Mesenchymal stem cell (in vitro differentiated cells and primary cell): ENCODE results near the gene PLAGL1. TPM values are rescaled to one million over a fixed set of nuclear protein-coding genes. Genes with fewer than 3 reads are reported as not detected.

Experiments used
- DNase-seq: peaks from one replicate; pipeline ENCODE4 v3.0.0-alpha.2; 2013
- H2AFZ ChIP-seq: one replicate; pipeline ENCODE4 v1.6.1; 2013; ENCODE audit warnings: low read depth, mild to moderate bottlenecking, control low read depth, inconsistent platforms, low read length, moderate library complexity
- H2AK5ac ChIP-seq: 2 replicates; pipeline ENCODE4 v1.6.1; 2013; ENCODE audit warnings: low read length, moderate library complexity, mild to moderate bottlenecking, inconsistent platforms; ENCODE audit not compliant: severe bottlenecking
- H2BK120ac ChIP-seq: one replicate; pipeline ENCODE4 v1.6.1; 2013; ENCODE audit warnings: low read depth, mild to moderate bottlenecking, inconsistent platforms, low read length, moderate library complexity
- H2BK12ac ChIP-seq, 2 experiments: one replicate each; pipeline ENCODE4 v1.6.1; 2013; ENCODE audit warnings: inconsistent platforms in 2 of 2, low read length in 2 of 2, mild to moderate bottlenecking in 2 of 2, moderate library complexity in 2 of 2, control low read depth in 1 of 2
- H2BK15ac ChIP-seq: one replicate; pipeline ENCODE4 v1.6.1; 2013; ENCODE audit warnings: mild to moderate bottlenecking, low read depth, inconsistent platforms; ENCODE audit not compliant: poor library complexity, severe bottlenecking
- H2BK5ac ChIP-seq: 2 replicates; pipeline ENCODE4 v1.6.1; 2013; ENCODE audit warnings: low read depth, mild to moderate bottlenecking, low read length, control low read depth, inconsistent platforms; ENCODE audit not compliant: poor library complexity, severe bottlenecking
- H3K14ac ChIP-seq, 2 experiments: one replicate each; pipeline ENCODE4 v1.6.1; 2013; ENCODE audit warnings: inconsistent platforms in 2 of 2, low read length in 2 of 2, control low read depth in 1 of 2, mild to moderate bottlenecking in 1 of 2, moderate library complexity in 1 of 2
- H3K18ac ChIP-seq, 2 experiments: one replicate each; pipeline ENCODE4 v1.6.1; 2013; ENCODE audit warnings: inconsistent platforms in 2 of 2, low read length in 2 of 2, control low read depth in 1 of 2, low read depth in 1 of 2, mild to moderate bottlenecking in 1 of 2
- H3K23ac ChIP-seq, 2 experiments: one replicate each; pipeline ENCODE4 v1.6.1; 2013; ENCODE audit warnings: inconsistent platforms in 2 of 2, low read length in 2 of 2, mild to moderate bottlenecking in 2 of 2, moderate library complexity in 2 of 2, control low read depth in 1 of 2
- H3K27ac ChIP-seq: 2 replicates; pipeline ENCODE4 v1.5.1; 2013; ENCODE audit warnings: mild to moderate bottlenecking, moderate library complexity, low read length, control low read depth, inconsistent platforms; ENCODE audit not compliant: poor library complexity, severe bottlenecking
- H3K27me3 ChIP-seq, 2 experiments: 2 replicates each; pipeline versions ENCODE4 v1.6.1 to v1.7.0; 2013; ENCODE audit warnings: low read length in 2 of 2, mild to moderate bottlenecking in 2 of 2, moderate library complexity in 2 of 2, control low read depth in 1 of 2, inconsistent platforms in 1 of 2; ENCODE audit not compliant: control insufficient read depth in 1 of 2, insufficient read depth in 1 of 2
- H3K36me3 ChIP-seq, 2 experiments: 2 replicates each; pipeline versions ENCODE4 v1.6.1 to v1.7.0; 2013; ENCODE audit warnings: low read length in 2 of 2, control low read depth in 1 of 2, inconsistent platforms in 1 of 2, low read depth in 1 of 2, mild to moderate bottlenecking in 1 of 2; ENCODE audit not compliant: insufficient read depth in 2 of 2, control insufficient read depth in 1 of 2
- H3K4ac ChIP-seq, 2 experiments: one replicate each; pipeline ENCODE4 v1.6.1; 2013; ENCODE audit warnings: inconsistent platforms in 2 of 2, low read length in 2 of 2, mild to moderate bottlenecking in 2 of 2, moderate library complexity in 2 of 2, control low read depth in 1 of 2, low read depth in 1 of 2
- H3K4me1 ChIP-seq: 2 replicates; pipeline ENCODE4 v1.6.1; 2013; ENCODE audit warnings: low read depth, low read length, control low read depth; ENCODE audit not compliant: control insufficient read depth, insufficient read depth
- H3K4me2 ChIP-seq: 2 replicates; pipeline ENCODE4 v1.6.1; 2013; ENCODE audit warnings: low read length, mild to moderate bottlenecking, inconsistent platforms; ENCODE audit not compliant: poor library complexity, severe bottlenecking
- H3K4me3 ChIP-seq, 2 experiments: 2 replicates each; pipeline versions ENCODE4 v1.5.1 to v1.7.0; 2013; ENCODE audit warnings: low read length in 2 of 2, mild to moderate bottlenecking in 2 of 2, control low read depth in 1 of 2, low read depth in 1 of 2; ENCODE audit not compliant: insufficient read depth in 1 of 2
- H3K79me1 ChIP-seq: replicated peaks from 2 replicates; pipeline ENCODE4 v1.6.1; 2013; ENCODE audit warnings: mild to moderate bottlenecking, control low read depth, low read length, inconsistent platforms; ENCODE audit not compliant: poor library complexity, severe bottlenecking
- H3K9ac ChIP-seq: 2 replicates; pipeline ENCODE4 v1.7.0; 2013; ENCODE audit warnings: mild to moderate bottlenecking, low read length, moderate library complexity
- H3K9me3 ChIP-seq: 2 replicates; pipeline ENCODE4 v1.7.0; 2013; ENCODE audit warnings: mild to moderate bottlenecking, low read length; ENCODE audit not compliant: control insufficient read depth
- H4K8ac ChIP-seq: one replicate; pipeline ENCODE4 v1.6.1; 2013; ENCODE audit warnings: inconsistent platforms, mild to moderate bottlenecking, low read length, moderate library complexity
- H4K91ac ChIP-seq: one replicate; pipeline ENCODE4 v1.6.1; 2013; ENCODE audit warnings: mild to moderate bottlenecking, low read length, inconsistent platforms
- WGBS: methylation state at CpG from one replicate; pipeline ENCODE4 v1.1.7; 2013; ENCODE audit warnings: mixed read lengths; 5-methylcytosine and 5-hydroxymethylcytosine counted together
- polyA plus RNA-seq, 2 experiments: library from polyadenylated mRNA; stranded (reverse); fragments of 200-250 nt; gene quantifications; one replicate each; pipeline ENCODE4 v1.2.3, GENCODE V29; 2013

Gene PLAGL1
- polyA plus RNA-seq (2013, experiment 1 of 2) = 39.6 TPM
- polyA plus RNA-seq (2013, experiment 2 of 2) = 38.7 TPM

- peak within 1 kb of the TSS in 1 of 2 experiments; percentile 66 for H2BK12ac ChIP-seq
- H3K14ac ChIP-seq = no peak within 1 kb of the TSS
- H3K9me3 ChIP-seq = no peaks in the 10 kb centered on the region
- WGBS = 57% methylated on average over 75 of the region's 75 CpGs
- H3K27ac ChIP-seq = peak within 1 kb of the TSS; percentile 42
- H3K23ac ChIP-seq = no peak within 1 kb of the TSS
- H2BK15ac ChIP-seq = peak within 1 kb of the TSS; percentile 48
- peak within 1 kb of the TSS; percentile 80 for H4K91ac ChIP-seq
- H3K27me3 ChIP-seq = peaks cover 0 to 4% of the 10 kb centered on the region in 2 experiments
- H2BK120ac ChIP-seq = no peak within 1 kb of the TSS
- no peak within 1 kb of the TSS for H2AK5ac ChIP-seq
- H3K79me1 ChIP-seq = no peaks in the 10 kb centered on the region
- H3K9ac ChIP-seq = peak within 1 kb of the TSS; percentile 93
- H2BK5ac ChIP-seq = no peak within 1 kb of the TSS
- H3K4ac ChIP-seq = peak within 1 kb of the TSS in 1 of 2 experiments; percentile 11
- peak within 1 kb of the TSS; percentile 47 for H3K4me2 ChIP-seq
- H3K18ac ChIP-seq = peak within 1 kb of the TSS; percentile 28 to 43
- H2AFZ ChIP-seq = peak within 1 kb of the TSS; percentile 32
- H4K8ac ChIP-seq = peak within 1 kb of the TSS; percentile 72
- DNase-seq = peak; percentile 73
- H3K36me3 ChIP-seq = no peaks in the 10 kb centered on the region
- peak within 1 kb of the TSS; percentile 77 to 86 for H3K4me3 ChIP-seq
- H3K4me1 ChIP-seq = no peaks in the 10 kb centered on the region
These were observed at the start of gene PLAGL1 for GRCh38 chr6:144008120-144008811. Gene PLAGL1 (minus strand): TSS chr6:144008259. CDS start chr6:143948136, 60,123 bp downstream.

GRCh38 chr6:144055121-144055931 lies 47.3 kb upstream of the PLAGL1 start:
- H4K8ac ChIP-seq = no peak overlapping the region
- H2AFZ ChIP-seq = no peak overlapping the region
- H3K36me3 ChIP-seq = no peaks in the 10 kb centered on the region
- H2BK120ac ChIP-seq = no peak overlapping the region
- no peaks in the 10 kb centered on the region for H3K79me1 ChIP-seq
- H4K91ac ChIP-seq = no peak overlapping the region
- no peaks in the 10 kb centered on the region for H3K9me3 ChIP-seq
- 93% methylated on average over 6 of the region's 6 CpGs for WGBS
- H3K4me3 ChIP-seq = no peak overlapping the region
- no peak overlapping the region for H2AK5ac ChIP-seq
- no peak overlapping the region for H3K27ac ChIP-seq
- no peak overlapping the region for H3K4me2 ChIP-seq
- no peak overlapping the region for H2BK15ac ChIP-seq
- H3K14ac ChIP-seq = no peak overlapping the region
- H3K4me1 ChIP-seq = no peaks in the 10 kb centered on the region
- H3K9ac ChIP-seq = no peak overlapping the region
- no peak overlapping the region for H3K4ac ChIP-seq
- H3K27me3 ChIP-seq = peaks cover 0 to 8% of the 10 kb centered on the region in 2 experiments
- DNase-seq = no peak
- no peak overlapping the region for H2BK12ac ChIP-seq
- no peak overlapping the region for H2BK5ac ChIP-seq
- no peak overlapping the region for H3K23ac ChIP-seq
- H3K18ac ChIP-seq = no peak overlapping the region

- 81% methylated on average over 2 of the region's 3 CpGs for WGBS
- Histone ChIP-seq H3K4me3 (no peak overlapping the region), H4K91ac (no peak overlapping the region), H3K27me3 (peaks cover 0 to 8% of the 10 kb centered on the region in 2 experiments), H3K23ac (no peak overlapping the region), H3K14ac (no peak overlapping the region), H3K79me1 (no peaks in the 10 kb centered on the region), H2AK5ac (no peak overlapping the region), H3K4me2 (no peak overlapping the region), H2AFZ (no peak overlapping the region), H3K36me3 (no peaks in the 10 kb centered on the region), H2BK5ac (no peak overlapping the region), H2BK120ac (no peak overlapping the region), H4K8ac (no peak overlapping the region), H3K27ac (no peak overlapping the region), H3K9ac (no peak overlapping the region), H3K18ac (no peak overlapping the region), H3K4ac (no peak overlapping the region), H2BK12ac (no peak overlapping the region), H3K9me3 (no peaks in the 10 kb centered on the region), H2BK15ac (no peak overlapping the region), H3K4me1 (no peaks in the 10 kb centered on the region)
- DNase-seq = no peak
These were observed 45.5 kb upstream of the PLAGL1 start for GRCh38 chr6:144053601-144054000.

GRCh38 chr6:144052488-144052887 lies 44.4 kb upstream of the PLAGL1 start:
- Histone ChIP-seq H2BK12ac (no peak overlapping the region), H4K91ac (no peak overlapping the region), H2BK5ac (no peak overlapping the region), H2BK15ac (no peak overlapping the region), H3K4ac (no peak overlapping the region), H2BK120ac (no peak overlapping the region), H3K79me1 (no peaks in the 10 kb centered on the region), H3K23ac (no peak overlapping the region), H3K14ac (no peak overlapping the region), H3K18ac (no peak overlapping the region), H3K36me3 (no peaks in the 10 kb centered on the region), H3K9me3 (no peaks in the 10 kb centered on the region), H4K8ac (no peak overlapping the region), H3K4me1 (no peaks in the 10 kb centered on the region), H3K27me3 (peaks cover 0 to 8% of the 10 kb centered on the region in 2 experiments), H3K4me2 (no peak overlapping the region), H3K27ac (no peak overlapping the region), H3K9ac (no peak overlapping the region), H2AFZ (no peak overlapping the region), H2AK5ac (no peak overlapping the region), H3K4me3 (no peak overlapping the region)
- DNase-seq = no peak
